Measurements from ENCODE around the gene GFOD1. TPM values are rescaled to one million over a fixed set of nuclear protein-coding genes. Genes with fewer than 3 reads are reported as not detected.

Gene GFOD1
- total RNA-seq, 1 experiment from 2014 or later: 29.5 TPM

- Histone ChIP-seq H4K20me1 (ENCODE audit: insufficient read depth, low read depth, low read length) (no peaks in the 10 kb centered on the region), H3K4me2 (ENCODE audit: low read depth, low read length, poor library complexity, severe bottlenecking) (no peak overlapping the region), H3K79me2 (ENCODE audit: low read length) (peaks cover 74% of the 10 kb centered on the region), H3K9me2 (replicated peaks; ENCODE audit: insufficient read depth, low read length) (no peaks in the 10 kb centered on the region), H3K4me1 (ENCODE audit: low read length) (peaks cover 54% of the 10 kb centered on the region), H3K27ac (ENCODE audit: low read length) (peak overlapping the region; percentile 29; the same call in 1 of the 2 replicates), H3K27me3 (ENCODE audit: low read length) (no peaks in the 10 kb centered on the region), H3K9ac (ENCODE audit: low read length) (no peak overlapping the region), H2AFZ (ENCODE audit: low read length) (no peak overlapping the region), H3K9me3 (ENCODE audit: low read length) (no peaks in the 10 kb centered on the region), H3K4me3 (ENCODE audit: low read length) (no peak overlapping the region), H3K36me3 (ENCODE audit: insufficient read depth, low read length) (no peaks in the 10 kb centered on the region)
- no peak for DNase-seq
Observed at GRCh38 chr6:13407368-13407708, 80.1 kb downstream of the GFOD1 start.

- H3K27ac ChIP-seq (ENCODE audit: low read length): 0 out of 2 replicates have a peak overlapping the region, but pooled peaks have one; percentile 29
- no peaks in the 10 kb centered on the region for H3K9me2 ChIP-seq (replicated peaks; ENCODE audit: insufficient read depth, low read length)
- no peak for DNase-seq
- H4K20me1 ChIP-seq (ENCODE audit: insufficient read depth, low read depth, low read length): no peaks in the 10 kb centered on the region
- H3K4me2 ChIP-seq (ENCODE audit: low read depth, low read length, poor library complexity, severe bottlenecking): no peak overlapping the region
- H3K9ac ChIP-seq (ENCODE audit: low read length): no peak overlapping the region
- no peak overlapping the region for H2AFZ ChIP-seq (ENCODE audit: low read length)
- H3K36me3 ChIP-seq (ENCODE audit: insufficient read depth, low read length): no peaks in the 10 kb centered on the region
- peaks cover 74% of the 10 kb centered on the region for H3K79me2 ChIP-seq (ENCODE audit: low read length)
- H3K9me3 ChIP-seq (ENCODE audit: low read length): no peaks in the 10 kb centered on the region
- peaks cover 60% of the 10 kb centered on the region for H3K4me1 ChIP-seq (ENCODE audit: low read length)
- H3K27me3 ChIP-seq (ENCODE audit: low read length): no peaks in the 10 kb centered on the region
- H3K4me3 ChIP-seq (ENCODE audit: low read length): no peak overlapping the region
Observed at GRCh38 chr6:13406781-13407180, 80.6 kb downstream of the GFOD1 start.

- no peak overlapping the region for H3K4me3 ChIP-seq (ENCODE audit: low read length)
- H3K79me2 ChIP-seq (ENCODE audit: low read length): peaks cover 77% of the 10 kb centered on the region
- H3K9me3 ChIP-seq (ENCODE audit: low read length): no peaks in the 10 kb centered on the region
- no peaks in the 10 kb centered on the region for H3K36me3 ChIP-seq (ENCODE audit: insufficient read depth, low read length)
- H3K4me1 ChIP-seq (ENCODE audit: low read length): peaks cover 67% of the 10 kb centered on the region
- H3K9me2 ChIP-seq (replicated peaks; ENCODE audit: insufficient read depth, low read length): no peaks in the 10 kb centered on the region
- H3K27ac ChIP-seq (ENCODE audit: low read length): no peak overlapping the region
- no peaks in the 10 kb centered on the region for H4K20me1 ChIP-seq (ENCODE audit: insufficient read depth, low read depth, low read length)
- H3K27me3 ChIP-seq (ENCODE audit: low read length): no peaks in the 10 kb centered on the region
- H2AFZ ChIP-seq (ENCODE audit: low read length): no peak overlapping the region
- DNase-seq: no peak
- no peak overlapping the region for H3K4me2 ChIP-seq (ENCODE audit: low read depth, low read length, poor library complexity, severe bottlenecking)
- H3K9ac ChIP-seq (ENCODE audit: low read length): no peak overlapping the region
Observed at GRCh38 chr6:13405961-13406477, 81.4 kb downstream of the GFOD1 start.

- Histone ChIP-seq H3K27ac (ENCODE audit: low read length) (peak overlapping the region; percentile 56), H3K4me2 (ENCODE audit: low read depth, low read length, poor library complexity, severe bottlenecking) (no peak overlapping the region), H3K4me3 (ENCODE audit: low read length) (no peak overlapping the region), H3K9me3 (ENCODE audit: low read length) (no peaks in the 10 kb centered on the region), H3K27me3 (ENCODE audit: low read length) (no peaks in the 10 kb centered on the region), H3K9me2 (replicated peaks; ENCODE audit: insufficient read depth, low read length) (no peaks in the 10 kb centered on the region), H3K36me3 (ENCODE audit: insufficient read depth, low read length) (no peaks in the 10 kb centered on the region), H4K20me1 (ENCODE audit: insufficient read depth, low read depth, low read length) (no peaks in the 10 kb centered on the region), H3K9ac (ENCODE audit: low read length) (no peak overlapping the region), H2AFZ (ENCODE audit: low read length) (no peak overlapping the region), H3K4me1 (ENCODE audit: low read length) (peaks cover 70% of the 10 kb centered on the region), H3K79me2 (ENCODE audit: low read length) (peaks cover 76% of the 10 kb centered on the region)
- no peak for DNase-seq
Observed at GRCh38 chr6:13404892-13405254, 82.5 kb downstream of the GFOD1 start.

GRCh38 chr6:13404228-13404891, 83.0 kb downstream of the GFOD1 start:
- Histone ChIP-seq H3K9me3 (ENCODE audit: low read length) (no peaks in the 10 kb centered on the region), H3K9me2 (replicated peaks; ENCODE audit: insufficient read depth, low read length) (no peaks in the 10 kb centered on the region), H4K20me1 (ENCODE audit: insufficient read depth, low read depth, low read length) (no peaks in the 10 kb centered on the region), H3K79me2 (ENCODE audit: low read length) (peaks cover 75% of the 10 kb centered on the region), H3K27ac (ENCODE audit: low read length) (peak overlapping the region; percentile 56), H3K27me3 (ENCODE audit: low read length) (no peaks in the 10 kb centered on the region), H3K9ac (ENCODE audit: low read length) (no peak overlapping the region), H3K4me2 (ENCODE audit: low read depth, low read length, poor library complexity, severe bottlenecking) (no peak overlapping the region), H3K4me3 (ENCODE audit: low read length) (no peak overlapping the region), H3K36me3 (ENCODE audit: insufficient read depth, low read length) (no peaks in the 10 kb centered on the region), H2AFZ (ENCODE audit: low read length) (no peak overlapping the region), H3K4me1 (ENCODE audit: low read length) (peaks cover 75% of the 10 kb centered on the region)
- DNase-seq: no peak

- Histone ChIP-seq H3K4me1 (ENCODE audit: low read length) (peaks cover 89% of the 10 kb centered on the region), H2AFZ (ENCODE audit: low read length) (no peak overlapping the region), H3K4me3 (ENCODE audit: low read length) (no peak overlapping the region), H3K79me2 (ENCODE audit: low read length) (peaks cover 65% of the 10 kb centered on the region), H3K9me2 (replicated peaks; ENCODE audit: insufficient read depth, low read length) (no peaks in the 10 kb centered on the region), H3K9ac (ENCODE audit: low read length) (no peak overlapping the region), H3K4me2 (ENCODE audit: low read depth, low read length, poor library complexity, severe bottlenecking) (no peak overlapping the region), H3K9me3 (ENCODE audit: low read length) (no peaks in the 10 kb centered on the region), H3K36me3 (ENCODE audit: insufficient read depth, low read length) (no peaks in the 10 kb centered on the region), H3K27ac (ENCODE audit: low read length) (peak overlapping the region; percentile 100; the same call in 1 of the 2 replicates), H3K27me3 (ENCODE audit: low read length) (no peaks in the 10 kb centered on the region), H4K20me1 (ENCODE audit: insufficient read depth, low read depth, low read length) (no peaks in the 10 kb centered on the region)
- no peak for DNase-seq
Observed at GRCh38 chr6:13402711-13403110, 84.7 kb downstream of the GFOD1 start.

GRCh38 chr6:13400772-13401171, 86.6 kb downstream of the GFOD1 start:
- Histone ChIP-seq H4K20me1 (ENCODE audit: insufficient read depth, low read depth, low read length) (no peaks in the 10 kb centered on the region), H2AFZ (ENCODE audit: low read length) (no peak overlapping the region), H3K4me1 (ENCODE audit: low read length) (peaks cover 88% of the 10 kb centered on the region), H3K4me2 (ENCODE audit: low read depth, low read length, poor library complexity, severe bottlenecking) (peak overlapping the region; percentile 93), H3K27ac (ENCODE audit: low read length) (peak overlapping the region; percentile 100), H3K27me3 (ENCODE audit: low read length) (no peaks in the 10 kb centered on the region), H3K36me3 (ENCODE audit: insufficient read depth, low read length) (no peaks in the 10 kb centered on the region), H3K79me2 (ENCODE audit: low read length) (peaks cover 57% of the 10 kb centered on the region), H3K9me2 (replicated peaks; ENCODE audit: insufficient read depth, low read length) (no peaks in the 10 kb centered on the region), H3K9me3 (ENCODE audit: low read length) (no peaks in the 10 kb centered on the region), H3K9ac (ENCODE audit: low read length) (peak overlapping the region; percentile 78), H3K4me3 (ENCODE audit: low read length) (no peak overlapping the region)
- peak; percentile 58 for DNase-seq

GRCh38 chr6:13398421-13398994, 88.9 kb downstream of the GFOD1 start:
- Histone ChIP-seq H3K4me2 (ENCODE audit: low read depth, low read length, poor library complexity, severe bottlenecking) (peak overlapping the region; percentile 93), H3K4me1 (ENCODE audit: low read length) (peaks cover 84% of the 10 kb centered on the region), H3K9ac (ENCODE audit: low read length) (peak overlapping the region; percentile 78), H4K20me1 (ENCODE audit: insufficient read depth, low read depth, low read length) (no peaks in the 10 kb centered on the region), H3K4me3 (ENCODE audit: low read length) (peak overlapping the region; percentile 60), H3K9me2 (replicated peaks; ENCODE audit: insufficient read depth, low read length) (no peaks in the 10 kb centered on the region), H3K27ac (ENCODE audit: low read length) (peak overlapping the region; percentile 100), H3K79me2 (ENCODE audit: low read length) (peaks cover 49% of the 10 kb centered on the region), H3K27me3 (ENCODE audit: low read length) (no peaks in the 10 kb centered on the region), H2AFZ (ENCODE audit: low read length) (no peak overlapping the region), H3K36me3 (ENCODE audit: insufficient read depth, low read length) (no peaks in the 10 kb centered on the region), H3K9me3 (ENCODE audit: low read length) (no peaks in the 10 kb centered on the region)
- peak; percentile 94 for DNase-seq

Measured in Karpas-422 (cell line).